NCI-H2227 (cell line): Measurements from ENCODE around the gene PLPP3.

Source experiments
- DNase-seq: peaks from one replicate; lab custom pipeline; 2025; ENCODE audit not compliant: unreplicated experiment; lab: John Stamatoyannopoulos, UW

The PLPP3 gene

GRCh38 chr1:56548571-56548970 is 30.8 kb downstream of the PLPP3 start:
- DNase-seq, result no peak

GRCh38 chr1:56547977-56548376 is 31.4 kb downstream of the PLPP3 start:
- DNase-seq, result no peak

- no peak for DNase-seq
Observed at GRCh38 chr1:56547473-56547872, 31.9 kb downstream of the PLPP3 start.

GRCh38 chr1:56545711-56546110 is 33.7 kb downstream of the PLPP3 start:
- no peak for DNase-seq

- DNase-seq, result no peak
Observed at GRCh38 chr1:56543783-56544612, 35.4 kb downstream of the PLPP3 start.

- DNase-seq, result no peak
Observed at GRCh38 chr1:56542651-56543050, 36.7 kb downstream of the PLPP3 start.

- DNase-seq, result no peak
Observed at GRCh38 chr1:56541408-56541807, 38.0 kb downstream of the PLPP3 start.

GRCh38 chr1:56540467-56540866 is 38.9 kb downstream of the PLPP3 start:
- no peak for DNase-seq

- no peak for DNase-seq
Observed at GRCh38 chr1:56539520-56539931, 39.8 kb downstream of the PLPP3 start.

GRCh38 chr1:56538532-56538931 is 40.8 kb downstream of the PLPP3 start:
- DNase-seq, result no peak

- no peak for DNase-seq
Observed at GRCh38 chr1:56537660-56538059, 41.7 kb downstream of the PLPP3 start.

GRCh38 chr1:56535939-56536338 is 43.4 kb downstream of the PLPP3 start:
- DNase-seq, result no peak

GRCh38 chr1:56535362-56535761 is 44.0 kb downstream of the PLPP3 start:
- no peak for DNase-seq

GRCh38 chr1:56534130-56534651 is 45.2 kb downstream of the PLPP3 start:
- DNase-seq, result no peak

- no peak for DNase-seq
Observed at GRCh38 chr1:56533621-56534020, 45.7 kb downstream of the PLPP3 start.

GRCh38 chr1:56533197-56533596 is 46.2 kb downstream of the PLPP3 start:
- DNase-seq, result no peak

- DNase-seq, result no peak
Observed at GRCh38 chr1:56532350-56532683, 47.0 kb downstream of the PLPP3 start.

GRCh38 chr1:56531624-56532349 is 47.6 kb downstream of the PLPP3 start:
- DNase-seq, result no peak

GRCh38 chr1:56529801-56530200 is 49.6 kb downstream of the PLPP3 start:
- no peak for DNase-seq

GRCh38 chr1:56527548-56528302 is 51.6 kb downstream of the PLPP3 start:
- DNase-seq, result peak; percentile 79

- DNase-seq, result no peak
Observed at GRCh38 chr1:56526571-56527174, 52.7 kb downstream of the PLPP3 start.
